H1 (cell line): ENCODE data around the gene ANXA2. TPM values are rescaled to one million over a fixed set of nuclear protein-coding genes. Genes with fewer than 3 reads are reported as not detected.
A peak's percentile ranks its signal among the peaks of the same experiment; 100 is the strongest.

ENCODE experiments used
- CTCF ChIA-PET: fragments of 300-600 bp; sonication (Branson Sonifier 250); formaldehyde crosslinking; loops from one replicate; lab custom pipeline; 2021; ENCODE audit not compliant: partially characterized antibody; lab: Charles Lee
- POLR2A ChIA-PET: fragments of 300-600 bp; sonication (Branson Sonifier 250); formaldehyde crosslinking; loops from one replicate; lab custom pipeline; 2021; ENCODE audit warnings: inconsistent platforms; ENCODE audit not compliant: partially characterized antibody; lab: Charles Lee
- DNase-seq, 2 experiments: peaks; one replicate each; pipeline versions ENCODE4 v3.0.0 to v3.0.0-alpha.2; 2010 to 2022; ENCODE audit warnings: low spot score in 2 of 2, low read depth in 1 of 2, mixed read lengths in 1 of 2
- FAIRE-seq: peaks from 2 replicates; lab custom pipeline; 2011; peaks lifted over from hg19 to GRCh38; lab: Jason Lieb, UNC
- H2AFZ ChIP-seq: 2 replicates; pipeline ENCODE4 v1.8.1; 2012; ENCODE audit warnings: low read length, inconsistent platforms
- H2AK5ac ChIP-seq: 2 replicates; pipeline ENCODE4 v1.6.1; 2013; ENCODE audit warnings: low read depth, low read length
- H2BK120ac ChIP-seq: replicated peaks from 2 replicates; pipeline ENCODE3; 2013; ENCODE audit warnings: low read depth, low read length, inconsistent platforms
- H2BK12ac ChIP-seq: 2 replicates; pipeline ENCODE4 v1.6.1; 2013; ENCODE audit warnings: low read depth, low read length
- H2BK15ac ChIP-seq: 2 replicates; pipeline ENCODE4 v1.6.1; 2013; ENCODE audit warnings: low read length
- H2BK20ac ChIP-seq: 2 replicates; pipeline ENCODE4 v1.6.1; 2013; ENCODE audit warnings: low read length
- H2BK5ac ChIP-seq: 2 replicates; pipeline ENCODE4 v1.6.1; 2013; ENCODE audit warnings: low read depth, low read length
- H3K14ac ChIP-seq: 2 replicates; pipeline ENCODE4 v1.6.1; 2013; ENCODE audit warnings: inconsistent platforms; ENCODE audit not compliant: insufficient read length
- H3K18ac ChIP-seq: 2 replicates; pipeline ENCODE4 v1.6.1; 2013; ENCODE audit warnings: low read length; ENCODE audit errors: extremely low read depth
- H3K23ac ChIP-seq: 2 replicates; pipeline ENCODE4 v1.6.1; 2013; ENCODE audit warnings: inconsistent platforms; ENCODE audit not compliant: insufficient read length
- H3K23me2 ChIP-seq: 2 replicates; pipeline ENCODE4 v1.6.1; 2013; ENCODE audit warnings: low read depth, low read length
- H3K27ac ChIP-seq: 2 replicates; pipeline ENCODE4 v1.6.1; 2011; ENCODE audit warnings: low read depth, low read length, inconsistent platforms
- H3K27me3 ChIP-seq, 4 experiments: replicated peaks in 1 of 4; 1 replicate in 1 of 4; 2 replicates in 3 of 4; pipeline versions ENCODE4 v1.6.1 to v1.8.1; 2011 to 2013; ENCODE audit warnings: low read length in 3 of 4, mild to moderate bottlenecking in 3 of 4, inconsistent platforms in 2 of 4, mixed read lengths in 2 of 4, moderate library complexity in 1 of 4; ENCODE audit not compliant: control insufficient read depth in 3 of 4, insufficient read depth in 3 of 4; ENCODE audit errors: extremely low read depth in 1 of 4
- H3K36me3 ChIP-seq, 4 experiments: 2 replicates each; pipeline versions ENCODE4 v1.6.1 to v1.8.1; 2011 to 2013; ENCODE audit warnings: mild to moderate bottlenecking in 4 of 4, low read length in 3 of 4, moderate library complexity in 2 of 4, control low read depth in 1 of 4, inconsistent platforms in 1 of 4; ENCODE audit not compliant: insufficient read depth in 4 of 4, control insufficient read depth in 2 of 4
- H3K4ac ChIP-seq: replicated peaks from 2 replicates; pipeline ENCODE3; 2013; ENCODE audit warnings: low read length, low read depth, mixed read lengths, inconsistent platforms; ENCODE audit not compliant: insufficient read length
- H3K4me1 ChIP-seq, 4 experiments: replicated peaks in 1 of 4; 1 replicate in 1 of 4; 2 replicates in 3 of 4; pipeline versions ENCODE4 v1.6.1 to v1.8.1; 2011 to 2013; ENCODE audit warnings: low read length in 3 of 4, inconsistent platforms in 2 of 4, mixed read lengths in 1 of 4; ENCODE audit not compliant: insufficient read depth in 4 of 4, control insufficient read depth in 3 of 4
- H3K4me2 ChIP-seq, 2 experiments: 2 replicates each; pipeline versions ENCODE4 v1.6.1 to v1.8.1; 2011 to 2013; ENCODE audit warnings: low read depth in 2 of 2, low read length in 2 of 2, control low read depth in 1 of 2, inconsistent platforms in 1 of 2, mild to moderate bottlenecking in 1 of 2; ENCODE audit not compliant: insufficient read depth in 1 of 2
- H3K4me3 ChIP-seq, 4 experiments: fragments of 200-600, 300-600 bp in 1 of 4; sonication (generic), shearing (Covaris generic), sonication (Bioruptor Twin) in 1 of 4; 2 replicates each; pipeline versions ENCODE4 v1.5.1 to v1.8.1; 2011 to 2016; ENCODE audit warnings: low read length in 4 of 4, low read depth in 3 of 4, control low read depth in 2 of 4, inconsistent platforms in 2 of 4, mild to moderate bottlenecking in 2 of 4, mixed read lengths in 1 of 4, moderate library complexity in 1 of 4; ENCODE audit not compliant: insufficient read depth in 2 of 4; ENCODE audit errors: extremely low read depth in 1 of 4
- H3K56ac ChIP-seq: replicated peaks from 2 replicates; pipeline ENCODE3; 2013; ENCODE audit warnings: low read depth, mild to moderate bottlenecking, mixed read lengths, low read length, inconsistent platforms; ENCODE audit not compliant: insufficient read length
- H3K79me1 ChIP-seq: 2 replicates; pipeline ENCODE4 v1.6.1; 2013; ENCODE audit warnings: low read depth, low read length, control low read depth
- H3K79me2 ChIP-seq, 2 experiments: 2 replicates each; pipeline versions ENCODE4 v1.6.1 to v1.8.1; 2012 to 2013; ENCODE audit warnings: low read length in 2 of 2, mild to moderate bottlenecking in 2 of 2, inconsistent platforms in 1 of 2; ENCODE audit not compliant: insufficient read depth in 2 of 2, control insufficient read depth in 1 of 2
- H3K9ac ChIP-seq, 4 experiments: replicated peaks in 1 of 4; 1 replicate in 1 of 4; 2 replicates in 3 of 4; pipeline versions ENCODE4 v1.6.1 to v1.8.1; 2011 to 2013; ENCODE audit warnings: low read depth in 3 of 4, low read length in 3 of 4, control low read depth in 2 of 4, mild to moderate bottlenecking in 2 of 4, moderate library complexity in 2 of 4, inconsistent platforms in 1 of 4; ENCODE audit errors: extremely low read depth in 1 of 4
- H3K9me3 ChIP-seq, 2 experiments: 2 replicates each; pipeline versions ENCODE4 v1.6.1 to v1.8.1; 2012 to 2013; ENCODE audit warnings: mild to moderate bottlenecking in 2 of 2, moderate library complexity in 2 of 2, control low read depth in 1 of 2, inconsistent platforms in 1 of 2, low read depth in 1 of 2, low read length in 1 of 2, mixed read lengths in 1 of 2; ENCODE audit not compliant: insufficient read depth in 2 of 2
- H4K20me1 ChIP-seq, 2 experiments: replicated peaks in 1 of 2; 2 replicates each; pipeline versions ENCODE3 to v1.8.1; 2011 to 2013; ENCODE audit warnings: inconsistent platforms in 2 of 2, low read length in 2 of 2, mild to moderate bottlenecking in 1 of 2; ENCODE audit not compliant: insufficient read depth in 2 of 2, control insufficient read depth in 1 of 2
- H4K5ac ChIP-seq: 2 replicates; pipeline ENCODE4 v1.6.1; 2013; ENCODE audit warnings: low read length, low read depth, mixed read lengths, inconsistent platforms; ENCODE audit not compliant: insufficient read length
- H4K8ac ChIP-seq: 2 replicates; pipeline ENCODE4 v1.8.0; 2013; ENCODE audit warnings: mild to moderate bottlenecking, moderate library complexity, low read length, inconsistent platforms; ENCODE audit not compliant: insufficient read depth; ENCODE audit errors: extremely low read depth
- H4K91ac ChIP-seq: replicated peaks from 2 replicates; pipeline ENCODE3; 2013; ENCODE audit warnings: low read length, mixed read lengths, inconsistent platforms; ENCODE audit not compliant: insufficient read length
- BCL11A ChIP-seq, 2 experiments: IDR thresholded peaks; one replicate each; pipeline ENCODE4 v1.6.1; 2011; ENCODE audit warnings: low read depth in 2 of 2, low read length in 2 of 2, mild to moderate bottlenecking in 2 of 2
- CHD2 ChIP-seq: IDR thresholded peaks from 2 replicates; pipeline ENCODE4 v1.6.1; 2012; ENCODE audit warnings: low read length, improper control_type of control experiment
- POLR2A ChIP-seq, 2 experiments: IDR thresholded peaks; 1 replicate in 1 of 2; 2 replicates in 1 of 2; pipeline ENCODE4 v1.6.1; 2011; ENCODE audit warnings: low read depth in 2 of 2, low read length in 2 of 2, mild to moderate bottlenecking in 2 of 2; ENCODE audit errors: control extremely low read depth in 1 of 2
- POLR2AphosphoS5 ChIP-seq: IDR thresholded peaks from 2 replicates; pipeline ENCODE4 v1.6.1; 2011; ENCODE audit warnings: low read depth, low read length
- RNF2 ChIP-seq: fragments of 200-900, 300-1000 bp; sonication (generic); IDR thresholded peaks from 2 replicates; pipeline ENCODE4 v1.7.1; 2016; ENCODE audit warnings: borderline replicate concordance, low read depth, mild to moderate bottlenecking, antibody characterized with exemption, low read length; ENCODE audit not compliant: poor library complexity, severe bottlenecking; ENCODE audit errors: missing control alignments
- SAP30 ChIP-seq: fragments of 300-600 bp; sonication (generic); IDR thresholded peaks from 2 replicates; pipeline ENCODE4 v1.7.1; 2012; ENCODE audit warnings: low read length, moderate library complexity, mild to moderate bottlenecking, inconsistent platforms; ENCODE audit not compliant: insufficient read depth, insufficient replicate concordance
- SIN3A ChIP-seq, 2 experiments: IDR thresholded peaks in 1 of 2; conservative IDR thresholded peaks in 1 of 2; 2 replicates each; pipeline ENCODE4 v1.6.1; 2011 to 2012; ENCODE audit warnings: low read length in 2 of 2, improper control_type of control experiment in 1 of 2, low read depth in 1 of 2, mild to moderate bottlenecking in 1 of 2
- SIX5 ChIP-seq: IDR thresholded peaks from 2 replicates; pipeline ENCODE4 v1.6.1; 2011; ENCODE audit warnings: mild to moderate bottlenecking, low read depth, low read length
- SP2 ChIP-seq: IDR thresholded peaks from 2 replicates; pipeline ENCODE4 v1.6.1; 2012; ENCODE audit warnings: mild to moderate bottlenecking, low read length, inconsistent platforms
- TEAD4 ChIP-seq: IDR thresholded peaks from 2 replicates; pipeline ENCODE4 v1.6.1; 2012; ENCODE audit warnings: low read depth, low read length, inconsistent platforms, mixed read lengths
- WGBS, 2 experiments: shearing (Covaris generic) in 1 of 2; methylation state at CpG; one replicate each; pipeline versions ENCODE4 v1.1.6 to v1.1.7; 2013 to 2015; ENCODE audit warnings: low lambda C conversion rate in 2 of 2, mixed read lengths in 2 of 2, inconsistent platforms in 1 of 2, low coverage in 1 of 2, missing lambda C conversion rate in 1 of 2; ENCODE audit not compliant: insufficient replicate concordance in 2 of 2, insufficient coverage in 1 of 2, insufficient read length in 1 of 2; ENCODE audit errors: extremely low coverage in 1 of 2, missing lambda C conversion rate in 1 of 2; 5-methylcytosine and 5-hydroxymethylcytosine counted together
- polyA plus RNA-seq, 7 experiments: library from polyadenylated mRNA; depleted of rRNA in 3 of 7; stranded (reverse) in 5 of 7; unstranded in 2 of 7; fragments of >200 nt in 5 of 7; fragments of 200-250 nt in 2 of 7; gene quantifications; 1 replicate in 5 of 7; 2 replicates in 1 of 7; 4 replicates in 1 of 7; pipeline versions ENCODE4 v1.2.1 to v1.2.3, GENCODE V29; 2011 to 2013; ENCODE audit warnings: missing spikeins in 2 of 7, mixed read lengths in 2 of 7
- total RNA-seq: library from RNA; stranded (reverse); fragmentation: NEBNext Ultra II Directional; extraction: Animal tissue kit (Norgen Biotek cat#: 25700); gene quantifications from 2 replicates; pipeline ENCODE4 v1.2.1, GENCODE V29; 2021

Gene ANXA2
- total and polyA plus RNA-seq, 2 of the 8 experiments (the other 6 are each of a cell fraction or from before 2014, with no cell fraction given) = 178 to 217 TPM

DNA sequence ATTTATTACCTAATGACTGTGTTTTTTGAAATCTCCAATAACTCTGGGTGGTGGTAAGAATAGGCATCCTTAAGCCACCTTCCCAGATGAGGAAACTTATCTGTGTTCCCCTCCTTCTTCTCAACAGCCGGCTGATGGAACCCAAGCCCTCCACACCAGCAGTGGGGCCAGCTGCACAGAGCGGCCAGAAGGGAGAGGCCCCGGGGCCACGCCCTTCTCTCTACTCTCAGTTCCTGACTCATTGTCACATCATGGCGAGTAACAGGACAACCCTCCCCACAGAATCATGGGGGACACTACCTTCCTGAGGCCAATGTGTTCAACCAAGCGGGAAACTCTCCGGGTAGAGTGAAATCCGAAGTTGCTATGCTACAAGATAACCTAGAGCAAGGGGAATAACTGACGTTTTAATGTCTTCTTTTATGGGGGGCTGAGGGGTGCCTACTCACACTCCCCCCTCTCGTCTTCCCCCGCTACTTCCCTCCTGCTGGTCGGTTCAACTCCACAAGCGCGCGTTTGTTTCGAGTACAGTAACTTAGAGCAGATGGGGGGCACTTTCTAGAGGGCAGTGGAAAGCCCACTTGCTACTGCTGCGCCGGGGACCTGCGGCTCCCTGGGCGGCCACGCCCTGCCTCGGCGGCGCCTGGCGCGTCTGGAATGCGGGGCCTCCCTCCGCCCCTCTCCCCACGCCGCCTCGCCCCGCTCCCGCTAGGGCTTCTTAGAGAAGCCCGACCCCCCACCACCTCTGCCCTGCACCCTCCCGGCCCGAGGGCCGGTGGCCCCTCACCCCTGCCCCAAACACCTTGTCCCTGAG, 621 bp downstream of the ANXA2 start:
- Histone ChIP-seq H2BK5ac (peak overlapping the region; percentile 68; the same call in 1 of the 2 replicates), H3K23ac (no peak overlapping the region), H3K36me3 (peaks cover 0 to 13% (median 0%) of the 10 kb centered on the region in 4 experiments; a peak in 1 of 8 replicates), H4K20me1 (peaks cover 0 to 5% of the 10 kb centered on the region in 2 experiments), H3K4me3 (peak overlapping the region; percentile 58 to 80 (median 72)), H4K5ac (no peak overlapping the region), H2AFZ (peak overlapping the region; percentile 1; the same call in 1 of the 2 replicates), H3K9ac (peak overlapping the region; percentile 14 to 61 (median 46)), H3K4me2 (peak overlapping the region; percentile 74 to 95), H3K9me3 (no peaks in the 10 kb centered on the region), H3K23me2 (peaks cover 12% of the 10 kb centered on the region; the same call in 1 of the 2 replicates), H2AK5ac (no peak overlapping the region; the same call in 1 of the 2 replicates), H3K4me1 (peaks cover 4 to 23% (median 16%) of the 10 kb centered on the region in 4 experiments), H4K8ac (no peak overlapping the region; the same call in 1 of the 2 replicates), H2BK15ac (no peak overlapping the region), H3K27ac (no peak overlapping the region), H2BK12ac (peak overlapping the region; percentile 29; the same call in 1 of the 2 replicates), H3K27me3 (peaks cover 0 to 12% (median 6%) of the 10 kb centered on the region in 4 experiments; a peak in 6 of 7 replicates), H4K91ac (no peak overlapping the region), H2BK120ac (no peak overlapping the region), H3K79me2 (peaks cover 0 to 14% of the 10 kb centered on the region in 2 experiments; a peak in 2 of 4 replicates), H3K18ac (peak overlapping the region; percentile 79; the same call in 1 of the 2 replicates), H3K4ac (no peak overlapping the region), H2BK20ac (no peak overlapping the region), H3K56ac (no peak overlapping the region), H3K79me1 (peaks cover 7% of the 10 kb centered on the region; the same call in 1 of the 2 replicates), H3K14ac (no peak overlapping the region)
- ChIA-PET CTCF (interaction anchor here (0.6 to 2.6 kb wide), 3 partner anchors 35 to 47 kb away, joined by 3 to 9 read pairs (median 3); no protein-coding TSS in a partner anchor), POLR2A (interaction anchor here (0.5 to 2.6 kb wide), 9 partner anchors 9 to 1064 kb away, joined by 3 to 12 read pairs (median 3); no protein-coding TSS in a partner anchor)
- FAIRE-seq (no peak), DNase-seq (peak in 1 of 2 experiments; percentile 67)
- WGBS, 2 experiments = 4% methylated on average over 20 of the region's 37 CpGs; no CpG with 5 or more reads in 1 of the 2 experiments
- TF ChIP-seq SIX5 (no peak), SP2 (no peak), POLR2AphosphoS5 (no peak; the same call in 1 of the 2 replicates), SAP30 (peak; percentile 57), CHD2 (no peak), POLR2A (IDR thresholded peaks at IDR 0.05; ENCODE audit: control extremely low read depth in 1 of 2, low read depth in 2 of 2, low read length in 2 of 2) (peak in 1 of 2 experiments; percentile 25; a peak in 1 of 3 replicates), BCL11A (IDR thresholded peaks at IDR 0.05; ENCODE audit: low read depth in 2 of 2, low read length in 2 of 2) (no peak), SIN3A (conservative IDR thresholded peaks at IDR 0.05 in 1 of 2, IDR thresholded peaks at IDR 0.05 in 1 of 2; ENCODE audit: low read depth in 1 of 2, low read length in 2 of 2) (no peak), RNF2 (no peak), TEAD4 (peak; percentile 88)
